Liver (tissue), 9 donors: ENCODE results near the gene UNKL. TPM values are rescaled to one million over a fixed set of nuclear protein-coding genes. Genes with fewer than 3 reads are reported as not detected.

Experiments
- DNase-seq: peaks from one replicate; pipeline ENCODE4 v3.0.0-alpha.2; 2017; ENCODE audit warnings: low spot score
- H3K27ac ChIP-seq, 2 donors: one replicate each; pipeline ENCODE4 v1.7.0; 2013; ENCODE audit warnings: inconsistent platforms in 2 of 2, low read length in 2 of 2, control low read depth in 1 of 2, low read depth in 1 of 2, mild to moderate bottlenecking in 1 of 2
- H3K27me3 ChIP-seq, 4 donors: one replicate each; pipeline versions ENCODE4 v1.6.1 to v1.7.0; 2013; ENCODE audit warnings: low read length in 3 of 4, inconsistent platforms in 1 of 4, mild to moderate bottlenecking in 1 of 4, moderate library complexity in 1 of 4; ENCODE audit not compliant: control insufficient read depth in 4 of 4, insufficient read depth in 4 of 4
- H3K36me3 ChIP-seq, 4 donors: one replicate each; pipeline versions ENCODE4 v1.6.1 to v1.7.0; 2013; ENCODE audit warnings: low read length in 3 of 4, mild to moderate bottlenecking in 3 of 4, low read depth in 1 of 4, moderate library complexity in 1 of 4; ENCODE audit not compliant: control insufficient read depth in 4 of 4, insufficient read depth in 3 of 4
- H3K4me1 ChIP-seq, 4 donors: one replicate each; pipeline versions ENCODE4 v1.6.1 to v1.7.0; 2013; ENCODE audit warnings: low read length in 3 of 4, mild to moderate bottlenecking in 3 of 4, moderate library complexity in 1 of 4; ENCODE audit not compliant: control insufficient read depth in 4 of 4, insufficient read depth in 4 of 4
- H3K4me3 ChIP-seq, 3 donors: one replicate each; pipeline versions ENCODE4 v1.6.1 to v1.7.0; 2013; ENCODE audit warnings: low read length in 3 of 3, control low read depth in 1 of 3, low read depth in 1 of 3, mild to moderate bottlenecking in 1 of 3
- H3K9ac ChIP-seq, 2 donors: one replicate each; pipeline ENCODE4 v1.7.0; 2013; ENCODE audit warnings: low read length in 2 of 2, mild to moderate bottlenecking in 2 of 2, moderate library complexity in 2 of 2, control low read depth in 1 of 2, low read depth in 1 of 2
- H3K9me3 ChIP-seq, 4 donors: one replicate each; pipeline versions ENCODE4 v1.6.1 to v1.7.0; 2013; ENCODE audit warnings: low read length in 3 of 4; ENCODE audit not compliant: control insufficient read depth in 4 of 4
- ATF3 ChIP-seq: IDR thresholded peaks from 2 replicates; pipeline ENCODE4 v1.6.1; 2016; ENCODE audit warnings: antibody characterized with exemption
- CTCF ChIP-seq: fragments of 150-350 bp; IDR thresholded peaks from 2 replicates; pipeline ENCODE4 v1.5.1; 2017; ENCODE audit warnings: improper control_type of control experiment, low read depth, low read length; ENCODE audit not compliant: missing input control
- FOXA2 ChIP-seq: IDR thresholded peaks from 2 replicates; pipeline ENCODE4 v1.6.1; 2016; ENCODE audit warnings: antibody characterized with exemption
- GABPA ChIP-seq, 2 donors: IDR thresholded peaks in 1 of 2; conservative IDR thresholded peaks in 1 of 2; 2 replicates each; pipeline ENCODE4 v1.6.1; 2016; ENCODE audit warnings: antibody characterized with exemption in 2 of 2, mild to moderate bottlenecking in 1 of 2, moderate library complexity in 1 of 2
- HNF4A ChIP-seq, 2 donors: conservative IDR thresholded peaks; 2 replicates each; pipeline ENCODE4 v1.6.1; 2016; ENCODE audit warnings: antibody characterized with exemption in 2 of 2, mild to moderate bottlenecking in 2 of 2
- HNF4G ChIP-seq: IDR thresholded peaks from 2 replicates; pipeline ENCODE4 v1.6.1; 2016; ENCODE audit warnings: antibody characterized with exemption
- JUND ChIP-seq, 2 donors: IDR thresholded peaks; 2 replicates each; pipeline ENCODE4 v1.6.1; 2016; ENCODE audit warnings: antibody characterized with exemption in 2 of 2
- MAX ChIP-seq: IDR thresholded peaks from 2 replicates; pipeline ENCODE4 v1.6.1; 2016; ENCODE audit warnings: antibody characterized with exemption
- NR2F2 ChIP-seq: IDR thresholded peaks from 2 replicates; pipeline ENCODE4 v1.6.1; 2016; ENCODE audit warnings: antibody characterized with exemption
- RAD21 ChIP-seq, 2 donors: IDR thresholded peaks; 2 replicates each; pipeline ENCODE4 v1.6.1; 2016; ENCODE audit warnings: antibody characterized with exemption in 2 of 2, mild to moderate bottlenecking in 2 of 2
- REST ChIP-seq: IDR thresholded peaks from 2 replicates; pipeline ENCODE4 v1.6.1; 2016; ENCODE audit warnings: antibody characterized with exemption, mild to moderate bottlenecking
- RXRA ChIP-seq, 2 donors: IDR thresholded peaks; 2 replicates each; pipeline ENCODE4 v1.6.1; 2017 to 2018; ENCODE audit warnings: antibody characterized with exemption in 2 of 2, mild to moderate bottlenecking in 1 of 2
- SP1 ChIP-seq: IDR thresholded peaks from 2 replicates; pipeline ENCODE4 v1.6.1; 2018; ENCODE audit warnings: antibody characterized with exemption, mild to moderate bottlenecking
- TAF1 ChIP-seq: conservative IDR thresholded peaks from 2 replicates; pipeline ENCODE4 v1.6.1; 2016; ENCODE audit warnings: antibody characterized with exemption, mild to moderate bottlenecking
- YY1 ChIP-seq: IDR thresholded peaks from 2 replicates; pipeline ENCODE4 v1.6.1; 2016; ENCODE audit warnings: antibody characterized with exemption, mild to moderate bottlenecking
- ZBTB33 ChIP-seq: IDR thresholded peaks from 2 replicates; pipeline ENCODE4 v1.6.1; 2016; ENCODE audit warnings: antibody characterized with exemption
- WGBS: extraction: QIAGEN DNeasy Blood & Tissue Kit; methylation state at CpG from one replicate; pipeline ENCODE4 v1.1.7; 2013; 5-methylcytosine and 5-hydroxymethylcytosine counted together
- polyA plus RNA-seq, 2 donors: library from polyadenylated mRNA; stranded (reverse) in 1 of 2; unstranded in 1 of 2; fragments of 200-250 nt in 1 of 2; fragments of >200 nt in 1 of 2; fragmentation: Nextera tagmentation in 1 of 2; extraction: Ambion mirVana in 1 of 2; gene quantifications; one replicate each; pipeline versions ENCODE4 v1.2.1 to v1.2.3, GENCODE V29; 2013 to 2015
- total RNA-seq, 2 donors: library from RNA; depleted of rRNA; stranded (reverse); fragments of >200 nt; gene quantifications; one replicate each; pipeline ENCODE4 v1.2.3, GENCODE V29; 2014
- donor health status: healthy.
- donor health status: healthy.
- donor health status: healthy.
- donor health status: healthy.
- donor health status: healthy.

Gene UNKL
- total and polyA plus RNA-seq, 4 donors = 3.5 to 14.7 (median 6.6) TPM

- WGBS = 90% methylated on average over 3 of the region's 3 CpGs
Observed at GRCh38 chr16:1416521-1416941, 2.0 kb upstream of the UNKL start.

GRCh38 chr16:1413684-1414531 is 596 bp downstream of the UNKL start:
- Histone ChIP-seq H3K9me3 (no peaks in the 10 kb centered on the region), H3K27ac (peak overlapping the region; percentile 62 to 64), H3K36me3 (peaks cover 0 to 8% (median 5%) of the 10 kb centered on the region in 4 donors), H3K4me3 (peak overlapping the region; percentile 61 to 100 (median 80)), H3K4me1 (peaks cover 3 to 8% (median 6%) of the 10 kb centered on the region in 4 donors), H3K9ac (peak overlapping the region in 1 of 2 donors; percentile 81), H3K27me3 (no peaks in the 10 kb centered on the region)
- WGBS = 5% methylated on average over 85 of the region's 85 CpGs
- no peak for TF ChIP-seq REST
- TF ChIP-seq YY1 = no peak
- no peak for TF ChIP-seq FOXA2
- TF ChIP-seq SP1 = no peak
- TF ChIP-seq RXRA (IDR thresholded peaks at IDR 0.05) = no peak
- TF ChIP-seq CTCF = peak; percentile 34
- TF ChIP-seq GABPA (IDR thresholded peaks at IDR 0.05 in 1 of 2, conservative IDR thresholded peaks at IDR 0.05 in 1 of 2) = no peak
- no peak for TF ChIP-seq ATF3
- TF ChIP-seq JUND (IDR thresholded peaks at IDR 0.05) = no peak
- TF ChIP-seq HNF4A (conservative IDR thresholded peaks at IDR 0.05) = no peak
- TF ChIP-seq NR2F2 = no peak
- TF ChIP-seq MAX = no peak
- no peak for TF ChIP-seq HNF4G
- TF ChIP-seq RAD21 (IDR thresholded peaks at IDR 0.05) = peak; percentile 48 to 70
- DNase-seq = peak; percentile 69

More at GRCh38 chr16:1416521-1416941, 2.0 kb upstream of the UNKL start:
- Histone ChIP-seq H3K27ac (no peak overlapping the region), H3K4me3 (no peak overlapping the region), H3K27me3 (no peaks in the 10 kb centered on the region), H3K9ac (no peak overlapping the region), H3K36me3 (peaks cover 0 to 3% (median under 1%) of the 10 kb centered on the region in 4 donors), H3K4me1 (peaks cover 6 to 21% (median 18%) of the 10 kb centered on the region in 4 donors), H3K9me3 (no peaks in the 10 kb centered on the region)
- no peak for DNase-seq
- no peak for TF ChIP-seq HNF4G
- no peak for TF ChIP-seq ATF3
- no peak for TF ChIP-seq JUND (IDR thresholded peaks at IDR 0.05)
- no peak for TF ChIP-seq FOXA2
- no peak for TF ChIP-seq YY1
- no peak for TF ChIP-seq RXRA (IDR thresholded peaks at IDR 0.05)
- TF ChIP-seq MAX = no peak
- TF ChIP-seq GABPA (IDR thresholded peaks at IDR 0.05 in 1 of 2, conservative IDR thresholded peaks at IDR 0.05 in 1 of 2) = no peak
- no peak for TF ChIP-seq RAD21 (IDR thresholded peaks at IDR 0.05)
- no peak for TF ChIP-seq TAF1
- no peak for TF ChIP-seq HNF4A (conservative IDR thresholded peaks at IDR 0.05)
- TF ChIP-seq ZBTB33 = no peak
